Activated B cell treated with CpG ODN at 0.5 μM for 24 hours (primary cell): ENCODE data around the gene WWP2. TPM values are rescaled to one million over a fixed set of nuclear protein-coding genes. Genes with fewer than 3 reads are reported as not detected.
"Not testable (repeated sequence)": the region's sequence is repeated elsewhere in the genome, so short reads cannot be mapped to it uniquely, and the experiment has no call there.

Source experiments
- ATAC-seq: fragments of 200-7000 bp; cut with Tn5 transposase; one replicate; pipeline ENCODE4 v1.10.0; 2021; ENCODE audit warnings: low read depth, mild to moderate bottlenecking, moderate library complexity
- CTCF ChIA-PET: fragments of 350-600 bp; sonication (Branson Sonifier 250); formaldehyde crosslinking; loops from one replicate; lab custom pipeline; 2021; ENCODE audit warnings: antibody characterized with exemption; lab: Charles Lee
- POLR2A ChIA-PET: fragments of 350-600 bp; sonication (Branson Sonifier 250); formaldehyde crosslinking; loops from one replicate; lab custom pipeline; 2021; ENCODE audit warnings: antibody characterized with exemption; lab: Charles Lee
- DNase-seq: peaks from one replicate; pipeline ENCODE4 v3.0.0; 2022
- H3K27ac Mint-ChIP-seq: one replicate; pipeline ENCODE4 v1.8.0; 2020; ENCODE audit warnings: mixed read lengths
- H3K27me3 Mint-ChIP-seq: one replicate; pipeline ENCODE4 v1.8.0; 2021; ENCODE audit warnings: mixed read lengths
- H3K36me3 Mint-ChIP-seq: one replicate; pipeline ENCODE4 v1.8.0; 2021; ENCODE audit warnings: low read depth, mixed read lengths
- H3K4me1 Mint-ChIP-seq: one replicate; pipeline ENCODE4 v1.8.0; 2021; ENCODE audit warnings: mixed read lengths
- H3K4me3 Mint-ChIP-seq: one replicate; pipeline ENCODE4 v1.8.0; 2020; ENCODE audit warnings: mild to moderate bottlenecking, mixed read lengths
- H3K9me3 Mint-ChIP-seq: one replicate; pipeline ENCODE4 v1.8.0; 2020; ENCODE audit warnings: mixed read lengths
- CTCF ChIP-seq: fragments of 200-600 bp; IDR thresholded peaks from one replicate; pipeline ENCODE4 v1.8.0; 2022; ENCODE audit warnings: antibody characterized with exemption, mild to moderate bottlenecking
- intact Hi-C: fragments of 100-400 bp; cut with micrococcal nuclease; formaldehyde crosslinking; loops from one replicate; pipeline ENCODE4 v1.15.1; 2024
- total RNA-seq: library from RNA; stranded (reverse); gene quantifications from 2 replicates; pipeline ENCODE4 v1.2.3, GENCODE V29; 2022

Gene WWP2
- total RNA-seq, 1 donor from 2014 or later = 80.8 TPM

- no peak for TF ChIP-seq CTCF
- CTCF ChIA-PET = no interaction called here
- intact Hi-C loops = no loop called here
- POLR2A ChIA-PET = no interaction called here
- Mint-ChIP-seq H3K9me3 (no peaks in the 10 kb centered on the region), H3K4me1 (no peaks in the 10 kb centered on the region), H3K36me3 (peaks cover 68% of the 10 kb centered on the region), H3K4me3 (no peak overlapping the region), H3K27ac (no peak overlapping the region), H3K27me3 (no peaks in the 10 kb centered on the region)
- ATAC-seq = no peak
- DNase-seq = no peak
These were observed 85.5 kb downstream of the WWP2 start for GRCh38 chr16:69847643-69848042.

- DNase-seq (no peak), ATAC-seq (no peak)
- Mint-ChIP-seq H3K4me1 (no peaks in the 10 kb centered on the region), H3K9me3 (no peaks in the 10 kb centered on the region), H3K27me3 (no peaks in the 10 kb centered on the region), H3K36me3 (peaks cover 68% of the 10 kb centered on the region), H3K4me3 (no peak overlapping the region), H3K27ac (no peak overlapping the region)
- no peak for TF ChIP-seq CTCF
- POLR2A ChIA-PET = no interaction called here
- intact Hi-C loops = no loop called here
- CTCF ChIA-PET = no interaction called here
These were observed 86.8 kb downstream of the WWP2 start for GRCh38 chr16:69848637-69849545.

GRCh38 chr16:69851491-69852240 is 89.5 kb downstream of the WWP2 start:
- CTCF ChIA-PET = no interaction called here

GRCh38 chr16:69852815-69853214 is 90.7 kb downstream of the WWP2 start:
- no peaks in the 10 kb centered on the region for H3K4me1 Mint-ChIP-seq
- DNase-seq (no peak), ATAC-seq (no peak)
- H3K36me3 Mint-ChIP-seq = peaks cover 59% of the 10 kb centered on the region
- ChIA-PET CTCF (no interaction called here), POLR2A (interaction anchor here (0.6 kb wide), 1 partner anchor 42 kb away, joined by 5 read pairs; no protein-coding TSS in a partner anchor)
- TF ChIP-seq CTCF = no peak
- H3K9me3 Mint-ChIP-seq = no peaks in the 10 kb centered on the region
- intact Hi-C loops = no loop called here
- H3K4me3 Mint-ChIP-seq = no peak overlapping the region
- H3K27me3 Mint-ChIP-seq = no peaks in the 10 kb centered on the region
- no peak overlapping the region for H3K27ac Mint-ChIP-seq

More at GRCh38 chr16:69851491-69852240, 89.5 kb downstream of the WWP2 start:
- intact Hi-C loops = no loop called here
- peaks cover 54% of the 10 kb centered on the region for H3K36me3 Mint-ChIP-seq
- no peaks in the 10 kb centered on the region for H3K9me3 Mint-ChIP-seq
- TF ChIP-seq CTCF = no peak
- H3K4me1 Mint-ChIP-seq = no peaks in the 10 kb centered on the region
- POLR2A ChIA-PET = interaction anchor here (0.6 kb wide), 1 partner anchor 10 kb away, joined by 8 read pairs; no protein-coding TSS in a partner anchor
- H3K4me3 Mint-ChIP-seq = no peak overlapping the region
- DNase-seq (no peak), ATAC-seq (no peak)
- H3K27ac Mint-ChIP-seq = no peak overlapping the region
- H3K27me3 Mint-ChIP-seq = no peaks in the 10 kb centered on the region

GRCh38 chr16:69853481-69853880 is 91.3 kb downstream of the WWP2 start:
- Mint-ChIP-seq H3K27me3 (no peaks in the 10 kb centered on the region), H3K27ac (no peak overlapping the region), H3K9me3 (no peaks in the 10 kb centered on the region), H3K36me3 (peaks cover 60% of the 10 kb centered on the region), H3K4me1 (no peaks in the 10 kb centered on the region), H3K4me3 (no peak overlapping the region)
- POLR2A ChIA-PET = interaction anchor here (0.6 kb wide), 1 partner anchor 43 kb away, joined by 5 read pairs; no protein-coding TSS in a partner anchor
- CTCF ChIA-PET = no interaction called here
- ATAC-seq (no peak), DNase-seq (no peak)
- no peak for TF ChIP-seq CTCF
- intact Hi-C loops = no loop called here

- DNase-seq, POLR2A ChIA-PET, H3K27ac Mint-ChIP-seq, CTCF ChIA-PET, H3K4me3 Mint-ChIP-seq, H3K27me3 Mint-ChIP-seq, H3K9me3 Mint-ChIP-seq, intact Hi-C loops, ATAC-seq, H3K4me1 Mint-ChIP-seq: not testable (repeated sequence)
- H3K36me3 Mint-ChIP-seq = peaks cover 61% of the 10 kb centered on the region
These were observed 92.6 kb downstream of the WWP2 start for GRCh38 chr16:69854776-69855175.
